ENCODE results near the gene SIRT3.

DNA sequence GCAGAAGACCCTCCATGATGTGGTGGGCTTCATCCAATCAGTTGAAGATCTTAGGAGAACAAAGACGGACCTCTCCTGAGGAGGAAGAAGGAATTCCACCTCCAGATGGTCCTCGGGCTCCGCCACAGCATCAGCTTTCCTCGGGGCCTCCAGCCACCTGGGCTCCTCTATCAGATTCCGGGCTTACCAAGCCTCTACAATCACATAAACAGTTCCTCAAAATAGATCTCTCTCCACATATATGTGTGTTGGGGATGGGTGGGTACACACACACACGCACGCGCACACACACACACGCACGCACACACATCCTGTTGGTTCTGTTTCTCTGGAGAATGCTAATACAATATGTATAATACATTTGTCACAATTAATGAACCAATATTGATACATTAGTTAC is 23.3 kb upstream of the SIRT3 start:
- TF ChIP-seq REST (IDR thresholded peaks at IDR 0.05) (no peak), SP1 (IDR thresholded peaks at IDR 0.05) (no peak)
